Nephron (organoid): ENCODE data around the gene MOB3B.

Source experiments
- H3K27ac Mint-ChIP-seq, 3 experiments: 2 replicates each; pipeline ENCODE4 v1.8.0; 2020; ENCODE audit warnings: mixed read lengths in 3 of 3, mild to moderate bottlenecking in 2 of 3, moderate library complexity in 1 of 3
- H3K27me3 Mint-ChIP-seq: 2 replicates; pipeline ENCODE4 v1.8.0; 2021; ENCODE audit warnings: low read depth, mild to moderate bottlenecking, moderate library complexity, mixed read lengths
- H3K36me3 Mint-ChIP-seq: 2 replicates; pipeline ENCODE4 v1.8.0; 2020; ENCODE audit warnings: low read depth, mixed read lengths
- H3K4me1 Mint-ChIP-seq: 2 replicates; pipeline ENCODE4 v1.8.0; 2020; ENCODE audit warnings: mixed read lengths
- H3K4me3 Mint-ChIP-seq, 3 experiments: 2 replicates each; pipeline ENCODE4 v1.8.0; 2020; ENCODE audit warnings: mild to moderate bottlenecking in 3 of 3, mixed read lengths in 3 of 3, moderate library complexity in 2 of 3
- H3K9me3 Mint-ChIP-seq: 2 replicates; pipeline ENCODE4 v1.8.0; 2020; ENCODE audit warnings: mixed read lengths
- CTCF ChIP-seq, 3 experiments: fragments of 200-600 bp; sonication (generic); IDR thresholded peaks; one replicate each; pipeline ENCODE4 v1.5.0; 2021; ENCODE audit warnings: antibody characterized with exemption in 3 of 3; ENCODE audit not compliant: unreplicated experiment in 3 of 3

Gene MOB3B

GRCh38 chr9:27280249-27280648, 249.4 kb downstream of the MOB3B start:
- no peak for TF ChIP-seq CTCF (IDR thresholded peaks at IDR 0.05; ENCODE audit: unreplicated experiment in 3 of 3)
- H3K9me3 Mint-ChIP-seq = no peaks in the 10 kb centered on the region
- no peak overlapping the region for H3K4me3 Mint-ChIP-seq
- H3K27me3 Mint-ChIP-seq = no peaks in the 10 kb centered on the region
- H3K36me3 Mint-ChIP-seq = no peaks in the 10 kb centered on the region
- H3K4me1 Mint-ChIP-seq = peaks cover 13% of the 10 kb centered on the region
- H3K27ac Mint-ChIP-seq = peak overlapping the region in 1 of 3 experiments; percentile 46

- H3K27ac Mint-ChIP-seq = no peak overlapping the region
- no peaks in the 10 kb centered on the region for H3K36me3 Mint-ChIP-seq
- H3K27me3 Mint-ChIP-seq = no peaks in the 10 kb centered on the region
- no peak overlapping the region for H3K4me3 Mint-ChIP-seq
- no peaks in the 10 kb centered on the region for H3K9me3 Mint-ChIP-seq
- no peak for TF ChIP-seq CTCF (IDR thresholded peaks at IDR 0.05; ENCODE audit: unreplicated experiment in 3 of 3)
- H3K4me1 Mint-ChIP-seq = peaks cover 13% of the 10 kb centered on the region
These were observed 250.0 kb downstream of the MOB3B start for GRCh38 chr9:27279611-27280010.

- Mint-ChIP-seq H3K27me3 (no peaks in the 10 kb centered on the region), H3K4me1 (peaks cover 13% of the 10 kb centered on the region), H3K27ac (no peak overlapping the region), H3K36me3 (no peaks in the 10 kb centered on the region), H3K9me3 (no peaks in the 10 kb centered on the region), H3K4me3 (no peak overlapping the region)
- TF ChIP-seq CTCF (IDR thresholded peaks at IDR 0.05; ENCODE audit: unreplicated experiment in 3 of 3) = no peak
These were observed 251.2 kb downstream of the MOB3B start for GRCh38 chr9:27278374-27278773.

GRCh38 chr9:27276193-27277030, 253.2 kb downstream of the MOB3B start:
- H3K4me3 Mint-ChIP-seq = peak overlapping the region in 2 of 3 experiments; percentile 11 to 13
- peaks cover 13% of the 10 kb centered on the region for H3K4me1 Mint-ChIP-seq
- H3K36me3 Mint-ChIP-seq = no peaks in the 10 kb centered on the region
- peak; percentile 73 to 85 (median 75) for TF ChIP-seq CTCF (IDR thresholded peaks at IDR 0.05; ENCODE audit: unreplicated experiment in 3 of 3)
- H3K9me3 Mint-ChIP-seq = no peaks in the 10 kb centered on the region
- H3K27ac Mint-ChIP-seq = no peak overlapping the region
- H3K27me3 Mint-ChIP-seq = no peaks in the 10 kb centered on the region
